A673 (cell line): ENCODE data around the gene EMC6. TPM values are rescaled to one million over a fixed set of nuclear protein-coding genes. Genes with fewer than 3 reads are reported as not detected.

ENCODE experiments used
- BruUV-seq: library from RNA; stranded (reverse); fragments of 400-500 nt; replicated peaks from 2 replicates; lab custom pipeline; 2021; lab: Mats Ljungman, UMichigan
- CTCF ChIA-PET: fragments of 300-600 bp; sonication (Branson Sonifier 250); formaldehyde crosslinking; loops from one replicate; lab custom pipeline; 2022; ENCODE audit warnings: antibody characterized with exemption; lab: Charles Lee
- POLR2A ChIA-PET: fragments of 300-600 bp; sonication (Branson Sonifier 250); formaldehyde crosslinking; loops from one replicate; lab custom pipeline; 2022; ENCODE audit warnings: antibody characterized with exemption; ENCODE audit not compliant: low non-redundant PET; lab: Charles Lee
- DNase-seq: peaks from one replicate; pipeline ENCODE4 v3.0.0-alpha.2; 2015; ENCODE audit warnings: low spot score
- H3K27ac ChIP-seq: fragments of 200-600 bp; sonication (generic); 2 replicates; pipeline ENCODE4 v1.5.1; 2016; ENCODE audit warnings: mixed run types, low read depth, mild to moderate bottlenecking, mixed read lengths, antibody characterized with exemption, low read length; ENCODE audit not compliant: poor library complexity, severe bottlenecking
- H3K27me3 ChIP-seq: fragments of 200-600 bp; sonication (generic); replicated peaks from 2 replicates; pipeline ENCODE4 v1.6.1; 2017; ENCODE audit warnings: mixed run types, low read depth, mild to moderate bottlenecking, mixed read lengths, antibody characterized with exemption, low read length; ENCODE audit not compliant: insufficient read depth, poor library complexity
- H3K36me3 ChIP-seq: fragments of 200-600 bp; sonication (generic); 2 replicates; pipeline ENCODE4 v1.6.1; 2016; ENCODE audit warnings: mixed run types, mild to moderate bottlenecking, mixed read lengths, antibody characterized with exemption, low read length; ENCODE audit not compliant: insufficient read depth, poor library complexity, severe bottlenecking
- H3K4me1 ChIP-seq: fragments of 200-600 bp; sonication (generic); 2 replicates; pipeline ENCODE4 v1.6.1; 2017; ENCODE audit warnings: mixed run types, mild to moderate bottlenecking, mixed read lengths, antibody characterized with exemption, low read length; ENCODE audit not compliant: insufficient read depth, poor library complexity, severe bottlenecking
- H3K4me3 ChIP-seq: fragments of 200-600 bp; sonication (generic); 2 replicates; pipeline ENCODE4 v1.5.1; 2016; ENCODE audit warnings: low read depth, mixed run types, mild to moderate bottlenecking, mixed read lengths, low read length; ENCODE audit not compliant: poor library complexity, severe bottlenecking
- H3K9me3 ChIP-seq: fragments of 200-600 bp; sonication (generic); 2 replicates; pipeline ENCODE4 v1.6.1; 2016; ENCODE audit warnings: mixed run types, low read depth, mild to moderate bottlenecking, mixed read lengths, antibody characterized with exemption, low read length; ENCODE audit not compliant: poor library complexity, severe bottlenecking
- CTCF ChIP-seq: fragments of 300-800, 200-600 bp; sonication (generic); conservative IDR thresholded peaks from 2 replicates; pipeline ENCODE4 v1.5.1; 2017; ENCODE audit warnings: low read depth, mild to moderate bottlenecking, antibody characterized with exemption, low read length, moderate library complexity, mixed read lengths
- EZH2 ChIP-seq: fragments of 200-600 bp; sonication (generic); IDR thresholded peaks from 2 replicates; pipeline ENCODE4 v1.6.1; 2017; ENCODE audit warnings: borderline replicate concordance, low read depth, mild to moderate bottlenecking, mixed read lengths, antibody characterized with exemption, low read length; ENCODE audit not compliant: poor library complexity, severe bottlenecking
- intact Hi-C: fragments of 100-400 bp; cut with micrococcal nuclease; formaldehyde crosslinking; loops from one replicate; pipeline ENCODE4 v1.10.0; 2022; ENCODE audit not compliant: unreplicated experiment
- total RNA-seq: library from RNA; stranded (reverse); gene quantifications from 2 replicates; pipeline ENCODE4 v1.2.3, GENCODE V29; 2021

EMC6 gene
- total RNA-seq, 1 experiment from 2014 or later, result 70.9 TPM

DNA sequence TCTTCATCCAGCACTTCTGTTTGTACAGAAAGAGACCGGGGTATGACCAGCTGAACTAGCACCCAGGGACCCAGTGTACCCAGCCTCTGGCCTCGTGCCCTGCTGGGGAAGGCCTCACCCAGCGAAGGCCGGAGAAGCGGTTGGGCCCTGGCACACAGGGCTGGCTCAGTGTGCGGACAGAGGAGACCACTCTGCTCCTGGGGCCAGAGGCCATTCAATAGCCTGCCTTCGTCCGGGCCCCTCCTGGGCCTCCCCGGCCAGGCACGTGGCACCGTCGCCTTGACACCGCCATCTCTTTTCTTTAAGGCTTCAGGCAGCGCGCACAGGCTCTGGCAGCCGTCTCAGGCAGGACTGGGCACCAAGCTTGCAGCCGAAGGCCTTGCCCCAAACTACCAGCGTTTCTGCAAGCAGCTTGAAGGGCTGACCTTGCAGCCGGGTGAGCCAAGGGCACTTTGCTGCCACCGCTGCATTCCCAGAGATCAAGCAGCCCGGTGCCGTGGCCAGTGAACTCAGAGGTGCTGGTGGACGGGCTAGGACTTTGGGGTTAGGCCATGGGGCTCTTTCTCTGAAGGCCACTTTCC lies 8.2 kb upstream of the EMC6 start:
- intact Hi-C loops, result no loop called here
- H3K4me1 ChIP-seq, result no peaks in the 10 kb centered on the region
- no peak overlapping the region for H3K4me3 ChIP-seq
- POLR2A ChIA-PET, result no interaction called here
- CTCF ChIA-PET, result no interaction called here
- no TSS peak for BruUV-seq
- TF ChIP-seq CTCF (no peak), EZH2 (no peak)
- peak overlapping the region; percentile 52 for H3K27ac ChIP-seq
- H3K27me3 ChIP-seq, result no peaks in the 10 kb centered on the region
- no peaks in the 10 kb centered on the region for H3K9me3 ChIP-seq
- DNase-seq, result no peak
- H3K36me3 ChIP-seq, result peaks cover 13% of the 10 kb centered on the region

DNA sequence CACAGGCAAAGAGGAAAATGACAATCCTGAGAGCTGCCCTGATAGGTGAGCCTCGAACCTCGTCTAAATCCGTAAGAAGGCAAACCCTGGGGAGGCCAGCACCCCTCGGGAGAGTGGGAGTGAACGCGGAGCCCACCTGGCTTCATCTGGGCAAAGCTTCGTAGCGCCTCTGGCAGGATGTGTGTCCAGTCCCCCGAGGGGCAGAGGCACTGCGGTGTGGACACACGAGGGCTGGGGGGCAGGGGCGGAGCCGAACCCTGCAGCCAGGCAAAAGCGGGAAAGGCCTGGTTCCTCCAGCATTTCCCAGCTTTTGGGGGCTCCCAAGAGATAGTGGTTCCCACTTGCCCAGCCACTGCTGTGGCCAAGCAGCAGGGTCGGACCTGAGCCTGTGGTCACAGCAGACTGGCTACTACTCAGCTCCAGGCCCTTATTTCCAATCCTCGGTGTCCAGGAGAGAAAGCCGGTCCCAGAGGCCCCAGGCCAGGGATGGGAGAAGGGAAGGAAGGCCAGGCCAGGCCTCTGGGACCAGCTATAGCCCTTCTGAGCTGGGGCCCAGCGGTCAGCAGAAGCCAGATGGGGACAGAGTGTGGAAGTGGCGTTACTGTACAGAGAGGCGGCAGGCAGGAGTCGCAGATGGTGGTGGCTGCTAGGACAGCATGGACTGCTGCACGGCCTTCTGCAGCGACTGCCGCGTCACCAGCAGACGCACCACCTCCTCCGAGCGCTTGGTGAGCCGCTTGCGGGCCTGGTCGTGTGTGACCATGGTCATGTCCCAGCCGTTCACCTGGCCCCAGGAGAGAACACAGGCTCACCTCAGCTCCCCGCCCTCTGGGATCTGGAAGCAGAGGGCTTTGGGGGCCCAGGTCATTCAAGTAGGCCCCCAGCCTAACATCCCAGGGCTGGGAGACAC lies 5.3 kb upstream of the EMC6 start:
- BruUV-seq, result no TSS peak
- TF ChIP-seq CTCF, result no peak
- no peak for TF ChIP-seq EZH2
- no peak overlapping the region for H3K27ac ChIP-seq
- ChIA-PET CTCF (no interaction called here), POLR2A (no interaction called here)
- H3K4me1 ChIP-seq, result no peaks in the 10 kb centered on the region
- no peak for DNase-seq
- peaks cover 13% of the 10 kb centered on the region for H3K36me3 ChIP-seq
- H3K27me3 ChIP-seq, result no peaks in the 10 kb centered on the region
- H3K4me3 ChIP-seq, result no peak overlapping the region
- H3K9me3 ChIP-seq, result no peaks in the 10 kb centered on the region
- intact Hi-C loops, result no loop called here

- CTCF ChIA-PET, result no interaction called here
- POLR2A ChIA-PET, result no interaction called here
These were observed 2.8 kb upstream of the EMC6 start for GRCh38 chr17:3665834-3666233.

More at GRCh38 chr17:3665834-3666233, 2.8 kb upstream of the EMC6 start:
- Histone ChIP-seq H3K4me3 (no peak overlapping the region), H3K9me3 (no peaks in the 10 kb centered on the region), H3K36me3 (peaks cover 16% of the 10 kb centered on the region), H3K4me1 (peaks cover 7% of the 10 kb centered on the region), H3K27ac (no peak overlapping the region), H3K27me3 (no peaks in the 10 kb centered on the region)
- no TSS peak for BruUV-seq
- intact Hi-C loops, result no loop called here
- no peak for DNase-seq
- TF ChIP-seq CTCF, result no peak
- no peak for TF ChIP-seq EZH2
